WTC11 (cell line): Measurements from ENCODE around the gene PLEKHN1. TPM values are rescaled to one million over a fixed set of nuclear protein-coding genes. Genes with fewer than 3 reads are reported as not detected.

Source experiments
- ATAC-seq: fragments of 200-7000 bp; cut with Tn5 transposase; 2 replicates; pipeline ENCODE4 v1.10.0; 2021; ENCODE audit warnings: mild to moderate bottlenecking, moderate library complexity
- CTCF ChIA-PET: fragments of 300-600 bp; sonication (Branson Sonifier 250); formaldehyde crosslinking; loops from one replicate; lab custom pipeline; 2021; ENCODE audit warnings: antibody characterized with exemption; lab: Charles Lee
- POLR2A ChIA-PET: fragments of 350-600 bp; sonication (Branson Sonifier 250); formaldehyde crosslinking; loops from one replicate; lab custom pipeline; 2021; ENCODE audit warnings: antibody characterized with exemption; lab: Charles Lee
- DNase-seq: peaks from one replicate; pipeline ENCODE4 v3.0.0; 2021; ENCODE audit warnings: low spot score
- H3K27ac Mint-ChIP-seq: 2 replicates; pipeline ENCODE4 v1.8.0; 2021; ENCODE audit warnings: mixed read lengths
- H3K27me3 Mint-ChIP-seq: 2 replicates; pipeline ENCODE4 v1.8.0; 2021; ENCODE audit warnings: low read depth, mild to moderate bottlenecking, moderate library complexity, mixed read lengths
- H3K36me3 Mint-ChIP-seq: 2 replicates; pipeline ENCODE4 v1.8.0; 2021; ENCODE audit warnings: mixed read lengths
- H3K4me1 Mint-ChIP-seq: 2 replicates; pipeline ENCODE4 v1.8.0; 2022; ENCODE audit warnings: mixed read lengths
- H3K4me3 Mint-ChIP-seq: 2 replicates; pipeline ENCODE4 v1.8.0; 2021; ENCODE audit warnings: mild to moderate bottlenecking, moderate library complexity, mixed read lengths
- H3K9me3 Mint-ChIP-seq: 2 replicates; pipeline ENCODE4 v1.8.0; 2021; ENCODE audit warnings: mixed read lengths
- E2F4 ChIP-seq: sonication (generic); formaldehyde crosslinking; IDR thresholded peaks from 2 replicates; pipeline ENCODE4 v1.8.1; 2022; ENCODE audit warnings: low read depth, mild to moderate bottlenecking, moderate library complexity, missing genetic modification reagents, borderline replicate concordance
- E2F5 ChIP-seq: sonication (generic); formaldehyde crosslinking; IDR thresholded peaks from 2 replicates; pipeline ENCODE4 v1.8.1; 2022; ENCODE audit warnings: mild to moderate bottlenecking, moderate library complexity, missing genetic modification reagents
- FOXK1 ChIP-seq: sonication (generic); formaldehyde crosslinking; IDR thresholded peaks from 2 replicates; pipeline ENCODE4 v1.8.0; 2022; ENCODE audit warnings: mild to moderate bottlenecking, moderate library complexity, missing genetic modification reagents
- FOXP1 ChIP-seq: sonication (generic); formaldehyde crosslinking; IDR thresholded peaks from 2 replicates; pipeline ENCODE4 v1.8.0; 2022; ENCODE audit warnings: missing genetic modification reagents, mild to moderate bottlenecking, moderate library complexity, borderline replicate concordance
- HMGA2 ChIP-seq: fragments of 250-450 bp; sonication (Bioruptor Pico); IDR thresholded peaks from 2 replicates; pipeline ENCODE4 v1.4.0; 2021; ENCODE audit warnings: mild to moderate bottlenecking, moderate library complexity
- NFATC4 ChIP-seq: fragments of 250-450 bp; sonication (Bioruptor Pico); IDR thresholded peaks from 2 replicates; pipeline ENCODE4 v1.9.0; 2021; ENCODE audit warnings: mild to moderate bottlenecking
- RORB ChIP-seq: fragments of 250-450 bp; sonication (Bioruptor Pico); IDR thresholded peaks from 2 replicates; pipeline ENCODE4 v1.9.0; 2021; ENCODE audit warnings: mild to moderate bottlenecking
- SMAD4 ChIP-seq: sonication (generic); formaldehyde crosslinking; IDR thresholded peaks from 2 replicates; pipeline ENCODE4 v1.8.0; 2022; ENCODE audit warnings: mild to moderate bottlenecking, missing genetic modification reagents
- TCF7 ChIP-seq: sonication (generic); formaldehyde crosslinking; IDR thresholded peaks from 2 replicates; pipeline ENCODE4 v1.8.0; 2022; ENCODE audit warnings: mild to moderate bottlenecking, low read depth, missing genetic modification reagents, moderate library complexity
- ZNF121 ChIP-seq: sonication (generic); formaldehyde crosslinking; IDR thresholded peaks from 2 replicates; pipeline ENCODE4 v1.8.0; 2023; ENCODE audit warnings: missing genetic modification reagents
- ZNF317 ChIP-seq: sonication (generic); formaldehyde crosslinking; IDR thresholded peaks from 2 replicates; pipeline ENCODE4 v1.8.1; 2023; ENCODE audit warnings: low read depth, mild to moderate bottlenecking, moderate library complexity, missing genetic modification reagents, borderline replicate concordance
- ZNF425 ChIP-seq: fragments of 250-450 bp; sonication (Bioruptor Pico); conservative IDR thresholded peaks from 2 replicates; pipeline ENCODE4 v1.9.0; 2021; ENCODE audit warnings: mild to moderate bottlenecking
- ZNF671 ChIP-seq: fragments of 250-450 bp; sonication (Bioruptor Pico); IDR thresholded peaks from 2 replicates; pipeline ENCODE4 v1.8.0; 2021; ENCODE audit warnings: mild to moderate bottlenecking
- total RNA-seq: library from RNA; stranded (reverse); gene quantifications from 3 replicates; pipeline ENCODE4 v1.2.3, GENCODE V29; 2021
- TF ChIP-seq, protein P1 (sequence below): sonication (generic); formaldehyde crosslinking; IDR thresholded peaks from 2 replicates; pipeline ENCODE4 v1.8.1; 2022; ENCODE audit warnings: low read depth, missing genetic modification reagents, borderline replicate concordance
- TF ChIP-seq, protein P2 (sequence below): sonication (generic); formaldehyde crosslinking; IDR thresholded peaks from 2 replicates; pipeline ENCODE4 v1.8.1; 2023; ENCODE audit warnings: mild to moderate bottlenecking, missing genetic modification reagents
- TF ChIP-seq, protein P3 (sequence below): fragments of 250-450 bp; sonication (Bioruptor Pico); IDR thresholded peaks from 2 replicates; pipeline ENCODE4 v1.9.0; 2021; ENCODE audit warnings: mild to moderate bottlenecking

PLEKHN1 gene
- total RNA-seq, 1 experiment from 2014 or later = 3.4 TPM

DNA sequence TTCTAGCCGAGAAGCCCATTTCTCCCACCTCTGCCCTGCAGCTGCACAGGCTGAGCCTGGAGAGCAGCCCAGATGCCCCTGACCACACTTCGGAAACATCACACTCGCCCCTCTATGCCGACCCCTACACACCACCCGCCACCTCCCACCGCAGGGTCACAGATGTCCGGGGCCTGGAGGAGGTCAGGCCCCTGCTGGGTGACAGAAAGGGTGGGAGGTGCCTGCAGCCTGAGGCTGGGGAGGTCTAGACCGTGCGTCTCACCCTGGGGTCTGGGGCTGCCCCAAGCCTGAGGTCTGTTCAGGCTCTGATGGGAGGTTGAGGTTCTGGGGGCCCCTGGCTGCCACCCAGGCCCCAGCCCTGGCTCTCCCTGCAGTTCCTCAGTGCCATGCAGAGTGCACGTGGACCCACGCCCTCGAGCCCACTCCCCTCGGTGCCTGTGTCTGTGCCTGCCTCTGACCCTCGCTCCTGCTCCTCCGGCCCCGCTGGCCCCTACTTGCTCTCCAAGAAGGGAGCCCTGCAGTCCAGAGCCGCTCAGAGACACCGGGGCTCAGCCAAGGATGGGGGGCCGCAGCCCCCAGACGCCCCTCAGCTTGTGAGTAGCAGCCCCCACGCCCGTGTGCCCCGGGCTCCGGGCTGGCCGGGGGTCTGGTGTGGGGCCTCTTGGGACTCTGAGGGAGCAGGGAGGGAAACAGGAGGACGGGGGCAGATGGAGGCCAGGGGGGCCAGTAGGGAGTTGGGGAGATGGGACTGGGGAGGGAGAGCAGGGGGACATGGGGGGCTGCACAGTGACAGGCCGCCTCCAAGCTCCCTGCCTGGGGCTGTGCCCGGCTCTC, 7.4 kb downstream of the PLEKHN1 start:
- H3K4me1 Mint-ChIP-seq = peaks cover 4% of the 10 kb centered on the region
- ChIA-PET CTCF (no interaction called here), POLR2A (no interaction called here)
- no peak for ATAC-seq
- H3K4me3 Mint-ChIP-seq = no peak overlapping the region
- no peak for DNase-seq
- H3K27me3 Mint-ChIP-seq = peaks cover 26% of the 10 kb centered on the region
- H3K9me3 Mint-ChIP-seq = peaks cover 3% of the 10 kb centered on the region
- TF ChIP-seq ZNF121 (CRISPR knock-in tag) = no peak
- no peak for TF ChIP-seq NFATC4 (CRISPR knock-in tag)
- no peak for TF ChIP-seq ZNF671 (CRISPR knock-in tag)
- TF ChIP-seq E2F5 = no peak
- TF ChIP-seq, protein P1, sequence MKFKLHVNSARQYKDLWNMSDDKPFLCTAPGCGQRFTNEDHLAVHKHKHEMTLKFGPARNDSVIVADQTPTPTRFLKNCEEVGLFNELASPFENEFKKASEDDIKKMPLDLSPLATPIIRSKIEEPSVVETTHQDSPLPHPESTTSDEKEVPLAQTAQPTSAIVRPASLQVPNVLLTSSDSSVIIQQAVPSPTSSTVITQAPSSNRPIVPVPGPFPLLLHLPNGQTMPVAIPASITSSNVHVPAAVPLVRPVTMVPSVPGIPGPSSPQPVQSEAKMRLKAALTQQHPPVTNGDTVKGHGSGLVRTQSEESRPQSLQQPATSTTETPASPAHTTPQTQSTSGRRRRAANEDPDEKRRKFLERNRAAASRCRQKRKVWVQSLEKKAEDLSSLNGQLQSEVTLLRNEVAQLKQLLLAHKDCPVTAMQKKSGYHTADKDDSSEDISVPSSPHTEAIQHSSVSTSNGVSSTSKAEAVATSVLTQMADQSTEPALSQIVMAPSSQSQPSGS (CRISPR knock-in tag) = no peak
- TF ChIP-seq HMGA2 = no peak
- TF ChIP-seq ZNF425 = no peak
- TF ChIP-seq, protein P2, sequence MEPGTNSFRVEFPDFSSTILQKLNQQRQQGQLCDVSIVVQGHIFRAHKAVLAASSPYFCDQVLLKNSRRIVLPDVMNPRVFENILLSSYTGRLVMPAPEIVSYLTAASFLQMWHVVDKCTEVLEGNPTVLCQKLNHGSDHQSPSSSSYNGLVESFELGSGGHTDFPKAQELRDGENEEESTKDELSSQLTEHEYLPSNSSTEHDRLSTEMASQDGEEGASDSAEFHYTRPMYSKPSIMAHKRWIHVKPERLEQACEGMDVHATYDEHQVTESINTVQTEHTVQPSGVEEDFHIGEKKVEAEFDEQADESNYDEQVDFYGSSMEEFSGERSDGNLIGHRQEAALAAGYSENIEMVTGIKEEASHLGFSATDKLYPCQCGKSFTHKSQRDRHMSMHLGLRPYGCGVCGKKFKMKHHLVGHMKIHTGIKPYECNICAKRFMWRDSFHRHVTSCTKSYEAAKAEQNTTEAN = no peak
- TF ChIP-seq TCF7 (CRISPR knock-in tag) = no peak
- TF ChIP-seq FOXK1 (CRISPR knock-in tag) = no peak
- TF ChIP-seq FOXP1 = no peak
- H3K27ac Mint-ChIP-seq = no peak overlapping the region
- H3K36me3 Mint-ChIP-seq = peaks cover 3% of the 10 kb centered on the region; the same call in 1 of the 2 replicates

DNA sequence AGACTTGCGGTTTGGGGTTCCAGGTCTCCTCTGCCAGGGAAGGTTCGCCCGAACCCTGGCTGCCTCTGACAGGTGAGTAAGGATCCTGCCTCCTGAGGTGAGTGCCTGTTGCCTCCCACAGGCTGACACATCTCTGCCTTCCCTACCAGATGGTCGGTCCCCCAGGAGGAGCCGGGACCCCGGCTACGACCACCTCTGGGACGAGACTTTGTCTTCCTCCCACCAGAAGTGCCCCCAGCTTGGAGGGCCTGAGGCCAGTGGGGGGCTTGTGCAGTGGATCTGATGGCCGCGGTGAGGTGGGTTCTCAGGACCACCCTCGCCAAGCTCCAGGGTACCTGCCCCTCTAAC, 8.0 kb downstream of the PLEKHN1 start:
- H3K4me3 Mint-ChIP-seq = no peak overlapping the region
- H3K27ac Mint-ChIP-seq = no peak overlapping the region
- ChIA-PET POLR2A (no interaction called here), CTCF (no interaction called here)
- no peak for DNase-seq
- no peak for ATAC-seq
- H3K9me3 Mint-ChIP-seq = peaks cover 3% of the 10 kb centered on the region
- H3K36me3 Mint-ChIP-seq = peaks cover 3% of the 10 kb centered on the region; the same call in 1 of the 2 replicates
- peaks cover 20% of the 10 kb centered on the region for H3K27me3 Mint-ChIP-seq
- TF ChIP-seq SMAD4 (CRISPR knock-in tag) (no peak), ZNF317 (no peak), ZNF121 (CRISPR knock-in tag) (no peak), ZNF425 (no peak), E2F4 (no peak), RORB (no peak)
- TF ChIP-seq, protein P3, sequence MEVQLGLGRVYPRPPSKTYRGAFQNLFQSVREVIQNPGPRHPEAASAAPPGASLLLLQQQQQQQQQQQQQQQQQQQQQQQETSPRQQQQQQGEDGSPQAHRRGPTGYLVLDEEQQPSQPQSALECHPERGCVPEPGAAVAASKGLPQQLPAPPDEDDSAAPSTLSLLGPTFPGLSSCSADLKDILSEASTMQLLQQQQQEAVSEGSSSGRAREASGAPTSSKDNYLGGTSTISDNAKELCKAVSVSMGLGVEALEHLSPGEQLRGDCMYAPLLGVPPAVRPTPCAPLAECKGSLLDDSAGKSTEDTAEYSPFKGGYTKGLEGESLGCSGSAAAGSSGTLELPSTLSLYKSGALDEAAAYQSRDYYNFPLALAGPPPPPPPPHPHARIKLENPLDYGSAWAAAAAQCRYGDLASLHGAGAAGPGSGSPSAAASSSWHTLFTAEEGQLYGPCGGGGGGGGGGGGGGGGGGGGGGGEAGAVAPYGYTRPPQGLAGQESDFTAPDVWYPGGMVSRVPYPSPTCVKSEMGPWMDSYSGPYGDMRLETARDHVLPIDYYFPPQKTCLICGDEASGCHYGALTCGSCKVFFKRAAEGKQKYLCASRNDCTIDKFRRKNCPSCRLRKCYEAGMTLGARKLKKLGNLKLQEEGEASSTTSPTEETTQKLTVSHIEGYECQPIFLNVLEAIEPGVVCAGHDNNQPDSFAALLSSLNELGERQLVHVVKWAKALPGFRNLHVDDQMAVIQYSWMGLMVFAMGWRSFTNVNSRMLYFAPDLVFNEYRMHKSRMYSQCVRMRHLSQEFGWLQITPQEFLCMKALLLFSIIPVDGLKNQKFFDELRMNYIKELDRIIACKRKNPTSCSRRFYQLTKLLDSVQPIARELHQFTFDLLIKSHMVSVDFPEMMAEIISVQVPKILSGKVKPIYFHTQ (CRISPR knock-in tag) = no peak
- H3K4me1 Mint-ChIP-seq = peaks cover 4% of the 10 kb centered on the region
